H9 (cell line): ENCODE results near the gene TMEM161A. TPM values are rescaled to one million over a fixed set of nuclear protein-coding genes. Genes with fewer than 3 reads are reported as not detected.

Experiments used
- DNase-seq: peaks from one replicate; pipeline ENCODE4 v3.0.0-alpha.2; 2017
- H2AFZ ChIP-seq: one replicate; pipeline ENCODE4 v1.6.1; 2013; ENCODE audit warnings: mild to moderate bottlenecking, low read length, control low read depth, moderate library complexity
- H2AK5ac ChIP-seq: 2 replicates; pipeline ENCODE4 v1.6.1; 2013; ENCODE audit warnings: low read length, control low read depth, mixed read lengths; ENCODE audit not compliant: insufficient read length
- H2BK120ac ChIP-seq: one replicate; pipeline ENCODE4 v1.6.1; 2013; ENCODE audit warnings: low read depth, mild to moderate bottlenecking, low read length, control low read depth, inconsistent platforms; ENCODE audit not compliant: poor library complexity, severe bottlenecking
- H2BK12ac ChIP-seq: 2 replicates; pipeline ENCODE4 v1.6.1; 2013; ENCODE audit warnings: low read length, control low read depth, mixed read lengths, low read depth; ENCODE audit not compliant: insufficient read length
- H2BK15ac ChIP-seq: 2 replicates; pipeline ENCODE4 v1.6.1; 2013; ENCODE audit warnings: low read depth, low read length, control low read depth
- H2BK20ac ChIP-seq: one replicate; pipeline ENCODE4 v1.6.1; 2013; ENCODE audit warnings: low read depth, mild to moderate bottlenecking, low read length, control low read depth, inconsistent platforms; ENCODE audit not compliant: poor library complexity, severe bottlenecking
- H2BK5ac ChIP-seq: 2 replicates; pipeline ENCODE4 v1.6.1; 2013; ENCODE audit warnings: low read length, control low read depth, mixed read lengths; ENCODE audit not compliant: insufficient read length
- H3K14ac ChIP-seq: 2 replicates; pipeline ENCODE4 v1.6.1; 2013; ENCODE audit warnings: low read length, control low read depth; ENCODE audit not compliant: insufficient read depth
- H3K18ac ChIP-seq: 2 replicates; pipeline ENCODE4 v1.6.1; 2013; ENCODE audit warnings: low read depth, mild to moderate bottlenecking, mixed read lengths, low read length, control low read depth; ENCODE audit not compliant: insufficient read length
- H3K23ac ChIP-seq: 2 replicates; pipeline ENCODE4 v1.6.1; 2013; ENCODE audit warnings: low read length, control low read depth, mixed read lengths, low read depth; ENCODE audit not compliant: insufficient read length
- H3K23me2 ChIP-seq: 2 replicates; pipeline ENCODE4 v1.6.1; 2013; ENCODE audit warnings: low read depth, mild to moderate bottlenecking, mixed read lengths, low read length, control low read depth; ENCODE audit not compliant: insufficient read length, poor library complexity, severe bottlenecking
- H3K27ac ChIP-seq: 2 replicates; pipeline ENCODE4 v1.5.1; 2013; ENCODE audit warnings: low read length, control low read depth, mixed read lengths, low read depth; ENCODE audit not compliant: insufficient read length
- H3K27me3 ChIP-seq: 2 replicates; pipeline ENCODE4 v1.6.1; 2013; ENCODE audit warnings: low read length, control low read depth, inconsistent platforms; ENCODE audit not compliant: insufficient read depth
- H3K4ac ChIP-seq: 2 replicates; pipeline ENCODE4 v1.6.1; 2013; ENCODE audit warnings: low read depth, mild to moderate bottlenecking, control low read depth, inconsistent platforms, low read length, moderate library complexity
- H3K4me1 ChIP-seq: 2 replicates; pipeline ENCODE4 v1.6.1; 2013; ENCODE audit warnings: low read length, control low read depth, inconsistent platforms; ENCODE audit not compliant: insufficient read depth
- H3K4me2 ChIP-seq: 2 replicates; pipeline ENCODE4 v1.6.1; 2013; ENCODE audit warnings: low read length, control low read depth, mixed read lengths; ENCODE audit not compliant: insufficient read length, insufficient read depth
- H3K56ac ChIP-seq: 2 replicates; pipeline ENCODE4 v1.6.1; 2013; ENCODE audit warnings: low read depth, mild to moderate bottlenecking, mixed read lengths, low read length, control low read depth; ENCODE audit not compliant: insufficient read length
- H3K79me1 ChIP-seq: 2 replicates; pipeline ENCODE4 v1.6.1; 2013; ENCODE audit warnings: low read depth, mild to moderate bottlenecking, moderate library complexity, low read length, control low read depth, inconsistent platforms; ENCODE audit not compliant: insufficient read depth, poor library complexity, severe bottlenecking
- H3K79me2 ChIP-seq: 2 replicates; pipeline ENCODE4 v1.6.1; 2013; ENCODE audit warnings: low read length, control low read depth, inconsistent platforms; ENCODE audit not compliant: insufficient read depth
- H3K9ac ChIP-seq: 2 replicates; pipeline ENCODE4 v1.6.1; 2013; ENCODE audit warnings: low read length, control low read depth, mixed read lengths; ENCODE audit not compliant: insufficient read length; ENCODE audit errors: extremely low read depth
- H3K9me3 ChIP-seq: one replicate; pipeline ENCODE4 v1.6.1; 2013; ENCODE audit warnings: low read depth, low read length, inconsistent platforms; ENCODE audit not compliant: control insufficient read depth
- H3T11ph ChIP-seq: one replicate; pipeline ENCODE4 v1.6.1; 2013; ENCODE audit warnings: mild to moderate bottlenecking, low read length, control low read depth, inconsistent platforms
- H4K20me1 ChIP-seq: one replicate; pipeline ENCODE4 v1.6.1; 2013; ENCODE audit not compliant: control insufficient read depth, insufficient read length, insufficient read depth
- H4K5ac ChIP-seq: 2 replicates; pipeline ENCODE4 v1.6.1; 2013; ENCODE audit warnings: low read depth, mild to moderate bottlenecking, mixed read lengths, low read length, control low read depth; ENCODE audit not compliant: insufficient read length
- H4K8ac ChIP-seq: replicated peaks from 2 replicates; pipeline ENCODE4 v1.6.1; 2013; ENCODE audit warnings: low read length, control low read depth, mixed read lengths, low read depth; ENCODE audit not compliant: insufficient read length
- H4K91ac ChIP-seq: 2 replicates; pipeline ENCODE4 v1.6.1; 2013; ENCODE audit warnings: low read depth, mild to moderate bottlenecking, moderate library complexity, mixed read lengths, low read length, control low read depth; ENCODE audit not compliant: insufficient read length
- H3K27ac Mint-ChIP-seq, 3 experiments: 2 replicates in 2 of 3; 3 replicates in 1 of 3; pipeline ENCODE4 v1.8.0; 2020 to 2021; ENCODE audit warnings: mixed read lengths in 3 of 3, mild to moderate bottlenecking in 1 of 3, moderate library complexity in 1 of 3
- H3K27me3 Mint-ChIP-seq: 2 replicates; pipeline ENCODE4 v1.8.0; 2021; ENCODE audit warnings: low read depth, mild to moderate bottlenecking, moderate library complexity, mixed read lengths
- H3K36me3 Mint-ChIP-seq, 3 experiments: 2 replicates in 2 of 3; 3 replicates in 1 of 3; pipeline ENCODE4 v1.8.0; 2020 to 2021; ENCODE audit warnings: low read depth in 3 of 3, mixed read lengths in 3 of 3; ENCODE audit not compliant: insufficient read depth in 1 of 3
- H3K4me1 Mint-ChIP-seq, 2 experiments: 2 replicates each; pipeline ENCODE4 v1.8.0; 2020; ENCODE audit warnings: mixed read lengths in 2 of 2
- H3K4me3 Mint-ChIP-seq, 2 experiments: 2 replicates in 1 of 2; 3 replicates in 1 of 2; pipeline ENCODE4 v1.8.0; 2020 to 2021; ENCODE audit warnings: mild to moderate bottlenecking in 2 of 2, mixed read lengths in 2 of 2, moderate library complexity in 1 of 2
- H3K9me3 Mint-ChIP-seq, 2 experiments: 2 replicates in 1 of 2; 3 replicates in 1 of 2; pipeline ENCODE4 v1.8.0; 2020; ENCODE audit warnings: mild to moderate bottlenecking in 2 of 2, mixed read lengths in 2 of 2, moderate library complexity in 1 of 2
- WGBS: extraction: QIAGEN DNeasy Blood & Tissue Kit; methylation state at CpG from one replicate; pipeline ENCODE4 v1.1.7; 2013; ENCODE audit warnings: missing lambda C conversion rate, low lambda C conversion rate, mixed read lengths; ENCODE audit not compliant: insufficient read length; ENCODE audit errors: extremely low coverage; 5-methylcytosine and 5-hydroxymethylcytosine counted together
- total RNA-seq: library from RNA; stranded (reverse); gene quantifications from 2 replicates; pipeline ENCODE4 v1.2.1, GENCODE V29; 2021
- TF ChIP-seq, protein P1 (sequence below): fragments of 200-600 bp; sonication (generic); conservative IDR thresholded peaks from 3 replicates; pipeline ENCODE4 v1.8.0; 2021; ENCODE audit warnings: antibody characterized with exemption, mild to moderate bottlenecking

The TMEM161A gene
- total RNA-seq, 1 experiment from 2014 or later, result 40.9 TPM

DNA sequence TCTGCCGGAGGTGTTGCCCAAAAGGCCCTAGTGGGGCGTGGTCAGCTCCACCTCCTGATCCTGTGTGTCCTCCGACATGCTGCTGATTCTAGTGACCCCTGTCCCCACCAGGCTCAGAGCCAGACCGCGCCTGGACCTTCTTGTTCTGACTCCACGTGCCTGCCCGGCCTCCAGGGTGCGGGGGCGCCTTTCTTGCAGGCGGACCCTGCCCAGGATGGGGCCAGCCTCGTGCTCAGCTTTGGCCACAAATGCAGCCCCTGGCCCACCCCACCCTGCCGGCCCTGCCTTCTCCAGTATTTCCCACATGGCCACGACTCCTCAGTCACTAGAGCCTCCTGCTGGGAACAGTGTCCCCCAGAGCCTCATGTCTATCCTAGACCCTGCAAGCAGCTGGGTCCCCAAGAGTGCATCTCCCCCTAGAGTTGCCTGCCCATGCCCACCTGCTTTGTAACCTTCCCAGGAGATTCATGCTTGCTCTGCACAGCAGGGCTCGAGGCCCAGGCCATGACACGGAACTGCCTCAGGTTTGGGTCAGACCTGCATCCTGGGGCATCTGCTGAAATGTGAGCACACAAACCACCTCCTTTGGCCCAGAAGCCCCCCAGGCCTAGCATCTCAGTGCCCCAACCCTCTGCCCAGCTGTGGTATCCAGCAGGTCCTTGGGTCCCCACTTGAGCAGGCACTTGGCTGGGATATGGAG lies 27.0 kb downstream of the TMEM161A start:
- no peak overlapping the region for H3K56ac ChIP-seq
- no peaks in the 10 kb centered on the region for H3K79me1 ChIP-seq
- no peak overlapping the region for H2BK20ac ChIP-seq
- no peak overlapping the region for H4K5ac ChIP-seq
- Mint-ChIP-seq H3K27me3 (peaks cover 46% of the 10 kb centered on the region), H3K9me3 (no peaks in the 10 kb centered on the region), H3K27ac (no peak overlapping the region), H3K4me3 (no peak overlapping the region; a peak in 1 of 5 replicates), H3K4me1 (peaks cover 17 to 30% of the 10 kb centered on the region in 2 experiments), H3K36me3 (peaks cover 0 to 7% (median 5%) of the 10 kb centered on the region in 3 experiments; a peak in 4 of 7 replicates)
- H3K4me2 ChIP-seq, result no peak overlapping the region
- H2BK12ac ChIP-seq, result no peak overlapping the region
- H3K4ac ChIP-seq, result no peak overlapping the region
- H2AK5ac ChIP-seq, result no peak overlapping the region
- H4K20me1 ChIP-seq, result no peaks in the 10 kb centered on the region
- TF ChIP-seq, protein P1, sequence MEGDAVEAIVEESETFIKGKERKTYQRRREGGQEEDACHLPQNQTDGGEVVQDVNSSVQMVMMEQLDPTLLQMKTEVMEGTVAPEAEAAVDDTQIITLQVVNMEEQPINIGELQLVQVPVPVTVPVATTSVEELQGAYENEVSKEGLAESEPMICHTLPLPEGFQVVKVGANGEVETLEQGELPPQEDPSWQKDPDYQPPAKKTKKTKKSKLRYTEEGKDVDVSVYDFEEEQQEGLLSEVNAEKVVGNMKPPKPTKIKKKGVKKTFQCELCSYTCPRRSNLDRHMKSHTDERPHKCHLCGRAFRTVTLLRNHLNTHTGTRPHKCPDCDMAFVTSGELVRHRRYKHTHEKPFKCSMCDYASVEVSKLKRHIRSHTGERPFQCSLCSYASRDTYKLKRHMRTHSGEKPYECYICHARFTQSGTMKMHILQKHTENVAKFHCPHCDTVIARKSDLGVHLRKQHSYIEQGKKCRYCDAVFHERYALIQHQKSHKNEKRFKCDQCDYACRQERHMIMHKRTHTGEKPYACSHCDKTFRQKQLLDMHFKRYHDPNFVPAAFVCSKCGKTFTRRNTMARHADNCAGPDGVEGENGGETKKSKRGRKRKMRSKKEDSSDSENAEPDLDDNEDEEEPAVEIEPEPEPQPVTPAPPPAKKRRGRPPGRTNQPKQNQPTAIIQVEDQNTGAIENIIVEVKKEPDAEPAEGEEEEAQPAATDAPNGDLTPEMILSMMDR, result no peak
- no peak overlapping the region for H3K27ac ChIP-seq
- H3K18ac ChIP-seq, result no peak overlapping the region
- no peaks in the 10 kb centered on the region for H3K79me2 ChIP-seq
- no peak overlapping the region for H4K91ac ChIP-seq
- no peak overlapping the region for H3K23ac ChIP-seq
- H2BK5ac ChIP-seq, result no peak overlapping the region
- H2BK15ac ChIP-seq, result no peak overlapping the region
- no peak overlapping the region for H3T11ph ChIP-seq
- no peaks in the 10 kb centered on the region for H3K27me3 ChIP-seq
- no peaks in the 10 kb centered on the region for H3K4me1 ChIP-seq
- no CpG with 5 or more reads among the region's 15 CpGs for WGBS
- no peak for DNase-seq
- H2BK120ac ChIP-seq, result no peak overlapping the region
- H3K9ac ChIP-seq, result no peak overlapping the region
- H3K14ac ChIP-seq, result no peak overlapping the region
- H4K8ac ChIP-seq, result no peak overlapping the region
- no peak overlapping the region for H2AFZ ChIP-seq
- H3K23me2 ChIP-seq, result peaks cover under 1% of the 10 kb centered on the region
- no peaks in the 10 kb centered on the region for H3K9me3 ChIP-seq
